CD4-positive, alpha-beta T cell treated with Interleukin-15 for 4 hours (primary cell): ENCODE measurements around the gene RABEPK.
"Not testable (repeated sequence)": the region's sequence is repeated elsewhere in the genome, so short reads cannot be mapped to it uniquely, and the experiment has no call there.

Experiments used
- DNase-seq: peaks from one replicate; pipeline ENCODE4 v3.0.0-alpha.2; 2020; ENCODE audit warnings: low spot score

The RABEPK gene

GRCh38 chr9:125200216-125201047 lies at the start of gene RABEPK:
Gene RABEPK (plus strand): TSS chr9:125200542. CDS start chr9:125203014, 2,472 bp downstream.
- peak; percentile 86 for DNase-seq

- no peak for DNase-seq
Measured at GRCh38 chr9:125151730-125152129, 48.6 kb upstream of the RABEPK start.

- DNase-seq, result no peak
Measured at GRCh38 chr9:125153712-125154367, 46.5 kb upstream of the RABEPK start.

GRCh38 chr9:125156551-125156950 lies 43.8 kb upstream of the RABEPK start:
- DNase-seq, result no peak

GRCh38 chr9:125160750-125161149 lies 39.6 kb upstream of the RABEPK start:
- DNase-seq, result no peak

- DNase-seq, result no peak
Measured at GRCh38 chr9:125161284-125161918, 38.9 kb upstream of the RABEPK start.

GRCh38 chr9:125162891-125163290 lies 37.5 kb upstream of the RABEPK start:
- DNase-seq, result not testable (repeated sequence)

- no peak for DNase-seq
Measured at GRCh38 chr9:125166762-125167161, 33.6 kb upstream of the RABEPK start.

- DNase-seq, result no peak
Measured at GRCh38 chr9:125169895-125170294, 30.4 kb upstream of the RABEPK start.

GRCh38 chr9:125172031-125172755 lies 28.1 kb upstream of the RABEPK start:
- no peak for DNase-seq

GRCh38 chr9:125176636-125177035 lies 23.7 kb upstream of the RABEPK start:
- DNase-seq, result no peak

GRCh38 chr9:125177888-125178287 lies 22.5 kb upstream of the RABEPK start:
- DNase-seq, result no peak

GRCh38 chr9:125179776-125180175 lies 20.6 kb upstream of the RABEPK start:
- not testable (repeated sequence) for DNase-seq

- DNase-seq, result no peak
Measured at GRCh38 chr9:125180876-125181275, 19.5 kb upstream of the RABEPK start.

GRCh38 chr9:125181756-125182155 lies 18.6 kb upstream of the RABEPK start:
- not testable (repeated sequence) for DNase-seq

GRCh38 chr9:125183054-125183453 lies 17.3 kb upstream of the RABEPK start:
- no peak for DNase-seq

- DNase-seq, result no peak
Measured at GRCh38 chr9:125183561-125183960, 16.8 kb upstream of the RABEPK start.

- peak; percentile 12 for DNase-seq
Measured at GRCh38 chr9:125189011-125189360, 11.4 kb upstream of the RABEPK start.

GRCh38 chr9:125189361-125190289 lies 10.7 kb upstream of the RABEPK start, which contains the start of gene PPP6C:
Gene PPP6C (minus strand): TSS chr9:125189803. CDS start chr9:125189718, 85 bp downstream.
- DNase-seq, result peak; percentile 96

- DNase-seq, result no peak
Measured at GRCh38 chr9:125190361-125190801, 10.0 kb upstream of the RABEPK start.

- not testable (repeated sequence) for DNase-seq
Measured at GRCh38 chr9:125194466-125194865, 5.9 kb upstream of the RABEPK start.
